B cell (primary cell): ENCODE measurements around the gene ARID4B. TPM values are rescaled to one million over a fixed set of nuclear protein-coding genes. Genes with fewer than 3 reads are reported as not detected.
A peak's percentile ranks its signal among the peaks of the same experiment; 100 is the strongest.

Experiments used
- ATAC-seq: fragments of 200-7000 bp; cut with Tn5 transposase; one replicate; pipeline ENCODE4 v1.10.0; 2021; ENCODE audit warnings: low read depth, mild to moderate bottlenecking, moderate number of reproducible peaks, moderate library complexity
- CTCF ChIA-PET: fragments of 350-600 bp; sonication (Branson Sonifier 250); formaldehyde crosslinking; loops from one replicate; lab custom pipeline; 2021; ENCODE audit warnings: antibody characterized with exemption, inconsistent platforms; lab: Charles Lee
- POLR2A ChIA-PET: fragments of 350-600 bp; sonication (Branson Sonifier 250); formaldehyde crosslinking; loops from one replicate; lab custom pipeline; 2021; ENCODE audit warnings: antibody characterized with exemption; lab: Charles Lee
- DNase-seq: peaks from one replicate; pipeline ENCODE4 v3.0.0; 2013
- H2AFZ ChIP-seq: 2 replicates; pipeline ENCODE4 v1.6.1; 2012; ENCODE audit warnings: mild to moderate bottlenecking, low read depth, low read length; ENCODE audit not compliant: insufficient read depth, poor library complexity, severe bottlenecking
- H3K27ac ChIP-seq, 2 donors: 1 replicate in 1 of 2; 2 replicates in 1 of 2; pipeline ENCODE4 v1.5.1; 2012 to 2013; ENCODE audit warnings: low read length in 2 of 2, mild to moderate bottlenecking in 2 of 2, moderate library complexity in 1 of 2
- H3K27me3 ChIP-seq, 4 experiments: fragments of 200-600 bp in 1 of 4; sonication (generic) in 1 of 4; replicated peaks in 1 of 4; 1 replicate in 2 of 4; 2 replicates in 2 of 4; pipeline versions ENCODE4 v1.6.1 to v1.7.0; 2013 to 2016; ENCODE audit warnings: low read length in 3 of 4, mild to moderate bottlenecking in 2 of 4, mixed read lengths in 1 of 4, moderate library complexity in 1 of 4; ENCODE audit not compliant: insufficient read depth in 4 of 4, control insufficient read depth in 3 of 4; ENCODE audit errors: control extremely low read depth in 1 of 4
- H3K36me3 ChIP-seq, 2 experiments: replicated peaks in 1 of 2; 1 replicate in 1 of 2; 2 replicates in 1 of 2; pipeline versions ENCODE4 v1.6.1 to v1.7.1; 2013; ENCODE audit warnings: low read length in 1 of 2; ENCODE audit not compliant: insufficient read depth in 2 of 2, control insufficient read depth in 1 of 2; ENCODE audit errors: control extremely low read depth in 1 of 2, extremely low read depth in 1 of 2
- H3K4me1 ChIP-seq, 2 donors: fragments of 200-600 bp in 1 of 2; sonication (generic) in 1 of 2; 1 replicate in 1 of 2; 2 replicates in 1 of 2; pipeline versions ENCODE4 v1.5.1 to v1.6.1; 2013 to 2017; ENCODE audit warnings: low read length in 2 of 2; ENCODE audit not compliant: control insufficient read depth in 2 of 2, insufficient read depth in 2 of 2
- H3K4me2 ChIP-seq: replicated peaks from 2 replicates; pipeline ENCODE3; 2012; ENCODE audit warnings: mild to moderate bottlenecking, low read depth, low read length; ENCODE audit not compliant: poor library complexity, severe bottlenecking
- H3K4me3 ChIP-seq, 5 experiments: fragments of 200-600 bp in 1 of 5; sonication (generic) in 1 of 5; 1 replicate in 3 of 5; 2 replicates in 2 of 5; pipeline versions ENCODE4 v1.5.1 to v1.7.0; 2011 to 2016; ENCODE audit warnings: low read length in 4 of 5, mild to moderate bottlenecking in 4 of 5, low read depth in 2 of 5, control low read depth in 1 of 5, moderate library complexity in 1 of 5; ENCODE audit not compliant: insufficient read depth in 1 of 5; ENCODE audit errors: control extremely low read depth in 1 of 5, extremely low read depth in 1 of 5
- H3K79me2 ChIP-seq: fragments of 200-600 bp; sonication (generic); one replicate; pipeline ENCODE4 v1.6.0; 2016; ENCODE audit warnings: low read length; ENCODE audit not compliant: control insufficient read depth, insufficient read depth
- H3K9ac ChIP-seq: fragments of 200-600 bp; sonication (generic); 2 replicates; pipeline ENCODE4 v1.6.1; 2017; ENCODE audit warnings: mild to moderate bottlenecking, low read length, moderate library complexity
- H3K9me3 ChIP-seq, 3 donors: one replicate each; pipeline versions ENCODE4 v1.6.1 to v1.7.1; 2013; ENCODE audit warnings: low read length in 2 of 3; ENCODE audit not compliant: control insufficient read depth in 2 of 3, insufficient read depth in 1 of 3; ENCODE audit errors: control extremely low read depth in 1 of 3
- H4K20me1 ChIP-seq: 2 replicates; pipeline ENCODE4 v1.6.0; 2012; ENCODE audit warnings: mild to moderate bottlenecking, low read length; ENCODE audit not compliant: insufficient read depth, control insufficient read depth, poor library complexity, severe bottlenecking
- H3K27ac Mint-ChIP-seq: one replicate; pipeline ENCODE4 v1.8.0; 2021; ENCODE audit warnings: mixed read lengths
- H3K27me3 Mint-ChIP-seq: one replicate; pipeline ENCODE4 v1.8.0; 2021; ENCODE audit warnings: mixed read lengths
- H3K4me1 Mint-ChIP-seq: one replicate; pipeline ENCODE4 v1.8.0; 2021; ENCODE audit warnings: mixed read lengths
- H3K4me3 Mint-ChIP-seq: one replicate; pipeline ENCODE4 v1.8.0; 2021; ENCODE audit warnings: mixed read lengths
- H3K9me3 Mint-ChIP-seq: one replicate; pipeline ENCODE4 v1.8.0; 2022; ENCODE audit warnings: mixed read lengths; ENCODE audit not compliant: insufficient read depth
- CTCF ChIP-seq: fragments of 200-600 bp; IDR thresholded peaks from one replicate; pipeline ENCODE4 v1.8.0; 2022; ENCODE audit warnings: antibody characterized with exemption, mild to moderate bottlenecking
- EZH2 ChIP-seq: IDR thresholded peaks from 2 replicates; pipeline ENCODE4 v1.6.1; 2012; ENCODE audit warnings: borderline replicate concordance, low read depth, mild to moderate bottlenecking, moderate library complexity, low read length; ENCODE audit not compliant: insufficient read depth, poor library complexity, severe bottlenecking
- WGBS: methylation state at CpG from one replicate; pipeline ENCODE4 v1.1.5; 2013; ENCODE audit warnings: missing lambda C conversion rate; ENCODE audit not compliant: insufficient coverage; 5-methylcytosine and 5-hydroxymethylcytosine counted together
- intact Hi-C: fragments of 100-400 bp; cut with micrococcal nuclease; formaldehyde crosslinking; loops from one replicate; pipeline ENCODE4 v1.10.0; 2022
- polyA plus RNA-seq: library from polyadenylated mRNA; depleted of rRNA; stranded (reverse); fragments of >200 nt; gene quantifications from 2 replicates; pipeline ENCODE4 v1.2.3, GENCODE V29; 2012
- total RNA-seq, 2 donors: library from RNA; stranded (reverse); fragments of 120-200 nt in 1 of 2; gene quantifications; 1 replicate in 1 of 2; 2 replicates in 1 of 2; pipeline versions ENCODE4 v1.2.3 to v1.2.4, GENCODE V29; 2013 to 2022

Gene ARID4B
- total and polyA plus RNA-seq, 2 donors (not counting 1 experiment from before 2014, with no cell fraction given), result 13.2 to 110 TPM

GRCh38 chr1:235127203-235127602, 200.8 kb downstream of the ARID4B start:
- ChIA-PET CTCF (interaction anchor here (1.5 to 1.9 kb wide), 4 partner anchors 22 to 648 kb away, joined by 3 to 5 read pairs (median 4); partner anchors contain the start of gene TARBP1), POLR2A (interaction anchor here (2.3 kb wide), 1 partner anchor 33 kb away, joined by 12 read pairs; the partner anchor contains the start of gene RBM34)
- Mint-ChIP-seq H3K4me3 (peak overlapping the region; percentile 97), H3K9me3 (no peaks in the 10 kb centered on the region), H3K27ac (peak overlapping the region; percentile 99), H3K27me3 (no peaks in the 10 kb centered on the region), H3K4me1 (peaks cover 48% of the 10 kb centered on the region)
- peak overlapping the region in 1 of 2 donors; percentile 95 for H3K27ac ChIP-seq
- peak overlapping the region; percentile 72 to 99 (median 89) for H3K4me3 ChIP-seq
- no peaks in the 10 kb centered on the region for H3K27me3 ChIP-seq
- H3K9ac ChIP-seq, result peak overlapping the region; percentile 95
- peaks cover 0 to 4% of the 10 kb centered on the region in 2 experiments for H3K36me3 ChIP-seq
- no peaks in the 10 kb centered on the region for H3K9me3 ChIP-seq
- intact Hi-C loops, result loop anchor here (10.0 kb wide), 1 partner anchor 378 kb away; the partner anchor contains the start of gene B3GALNT2
- H4K20me1 ChIP-seq, result peaks cover 30% of the 10 kb centered on the region
- H2AFZ ChIP-seq, result peak overlapping the region; percentile 84
- peak overlapping the region; percentile 80 for H3K4me2 ChIP-seq
- H3K4me1 ChIP-seq, result peaks cover 16 to 20% of the 10 kb centered on the region in 2 donors
- WGBS, result no CpG with 5 or more reads among the region's 4 CpGs
- DNase-seq (no peak), ATAC-seq (no peak)
- peaks cover 67% of the 10 kb centered on the region for H3K79me2 ChIP-seq
- TF ChIP-seq CTCF, result no peak
- no peak for TF ChIP-seq EZH2

- no CpG with 5 or more reads among the region's 1 CpG for WGBS
- H3K4me2 ChIP-seq, result no peak overlapping the region
- peaks cover 47% of the 10 kb centered on the region for H4K20me1 ChIP-seq
- peaks cover 6 to 14% of the 10 kb centered on the region in 2 experiments for H3K36me3 ChIP-seq
- POLR2A ChIA-PET, result no interaction called here
- no peaks in the 10 kb centered on the region for H3K27me3 ChIP-seq
- no peaks in the 10 kb centered on the region for H3K27me3 Mint-ChIP-seq
- no peak overlapping the region for H3K27ac Mint-ChIP-seq
- H3K79me2 ChIP-seq, result peaks cover 84% of the 10 kb centered on the region
- H3K9me3 ChIP-seq, result no peaks in the 10 kb centered on the region
- intact Hi-C loops, result loop anchor here (10.0 kb wide), 1 partner anchor 380 kb away; the partner anchor contains the start of gene B3GALNT2
- H2AFZ ChIP-seq, result no peak overlapping the region
- no peak for ATAC-seq
- peaks cover 16 to 20% of the 10 kb centered on the region in 2 donors for H3K4me1 ChIP-seq
- H3K4me3 ChIP-seq, result no peak overlapping the region
- no peak for DNase-seq
- no peak overlapping the region for H3K27ac ChIP-seq
- no peak overlapping the region for H3K9ac ChIP-seq
- H3K9me3 Mint-ChIP-seq, result no peaks in the 10 kb centered on the region
- CTCF ChIA-PET, result no interaction called here
- peaks cover 48% of the 10 kb centered on the region for H3K4me1 Mint-ChIP-seq
- TF ChIP-seq CTCF (no peak), EZH2 (no peak)
- no peak overlapping the region for H3K4me3 Mint-ChIP-seq
Observed at GRCh38 chr1:235124665-235125064, 203.3 kb downstream of the ARID4B start.
